Mucosa of rectum (tissue), 2 donors: ENCODE results near the gene LNPEP.
A peak's percentile ranks its signal among the peaks of the same experiment; 100 is the strongest.

ENCODE experiments used
- H3K27ac ChIP-seq, 2 donors: one replicate each; pipeline ENCODE4 v1.7.0; 2013; ENCODE audit warnings: inconsistent platforms in 2 of 2, low read depth in 2 of 2, low read length in 2 of 2
- H3K27me3 ChIP-seq, 2 donors: one replicate each; pipeline ENCODE4 v1.7.0; 2013; ENCODE audit warnings: low read length in 2 of 2; ENCODE audit not compliant: control insufficient read depth in 2 of 2, insufficient read depth in 2 of 2
- H3K36me3 ChIP-seq, 2 donors: one replicate each; pipeline ENCODE4 v1.7.0; 2013; ENCODE audit warnings: low read length in 2 of 2; ENCODE audit not compliant: control insufficient read depth in 2 of 2, insufficient read depth in 2 of 2
- H3K4me1 ChIP-seq, 2 donors: one replicate each; pipeline ENCODE4 v1.7.0; 2013; ENCODE audit warnings: low read length in 2 of 2, mild to moderate bottlenecking in 1 of 2; ENCODE audit not compliant: control insufficient read depth in 2 of 2, insufficient read depth in 2 of 2
- H3K4me3 ChIP-seq, 2 donors: one replicate each; pipeline ENCODE4 v1.7.0; 2013; ENCODE audit warnings: low read length in 2 of 2
- H3K9ac ChIP-seq, 2 donors: one replicate each; pipeline ENCODE4 v1.7.0; 2013; ENCODE audit warnings: low read length in 2 of 2, low read depth in 1 of 2, mild to moderate bottlenecking in 1 of 2
- H3K9me3 ChIP-seq, 2 donors: one replicate each; pipeline ENCODE4 v1.7.0; 2013; ENCODE audit warnings: low read length in 2 of 2; ENCODE audit not compliant: control insufficient read depth in 2 of 2
- donor health status: healthy.
- donor health status: Normal muscosa, but diverticular disease.

LNPEP gene

GRCh38 chr5:96957254-96958049 lies 21.6 kb downstream of the LNPEP start:
- Histone ChIP-seq H3K36me3 (no peaks in the 10 kb centered on the region), H3K27ac (no peak overlapping the region), H3K9me3 (no peaks in the 10 kb centered on the region), H3K9ac (no peak overlapping the region), H3K4me3 (peak overlapping the region in 1 of 2 donors; percentile 10), H3K27me3 (no peaks in the 10 kb centered on the region), H3K4me1 (peaks cover 3 to 5% of the 10 kb centered on the region in 2 donors)

- H3K9ac ChIP-seq = no peak overlapping the region
- H3K27me3 ChIP-seq = no peaks in the 10 kb centered on the region
- H3K9me3 ChIP-seq = no peaks in the 10 kb centered on the region
- no peak overlapping the region for H3K4me3 ChIP-seq
- H3K27ac ChIP-seq = no peak overlapping the region
- peaks cover 5 to 10% of the 10 kb centered on the region in 2 donors for H3K4me1 ChIP-seq
- H3K36me3 ChIP-seq = no peaks in the 10 kb centered on the region
These were observed 23.1 kb downstream of the LNPEP start for GRCh38 chr5:96958977-96959376.

- no peaks in the 10 kb centered on the region for H3K9me3 ChIP-seq
- no peak overlapping the region for H3K9ac ChIP-seq
- no peaks in the 10 kb centered on the region for H3K36me3 ChIP-seq
- H3K4me1 ChIP-seq = peaks cover 5 to 11% of the 10 kb centered on the region in 2 donors
- no peaks in the 10 kb centered on the region for H3K27me3 ChIP-seq
- no peak overlapping the region for H3K4me3 ChIP-seq
- no peak overlapping the region for H3K27ac ChIP-seq
These were observed 25.2 kb downstream of the LNPEP start for GRCh38 chr5:96961053-96961452.

GRCh38 chr5:96962540-96962991 lies 26.7 kb downstream of the LNPEP start:
- H3K9ac ChIP-seq = no peak overlapping the region
- H3K27ac ChIP-seq = peak overlapping the region in 1 of 2 donors; percentile 10
- no peak overlapping the region for H3K4me3 ChIP-seq

GRCh38 chr5:96963267-96963666 lies 27.4 kb downstream of the LNPEP start:
- Histone ChIP-seq H3K4me3 (no peak overlapping the region), H3K4me1 (peaks cover 5 to 8% of the 10 kb centered on the region in 2 donors), H3K27me3 (no peaks in the 10 kb centered on the region), H3K9ac (no peak overlapping the region), H3K27ac (peak overlapping the region in 1 of 2 donors; percentile 10), H3K9me3 (no peaks in the 10 kb centered on the region), H3K36me3 (no peaks in the 10 kb centered on the region)

More at GRCh38 chr5:96962540-96962991, 26.7 kb downstream of the LNPEP start:
- Histone ChIP-seq H3K27me3 (no peaks in the 10 kb centered on the region), H3K36me3 (no peaks in the 10 kb centered on the region), H3K9me3 (no peaks in the 10 kb centered on the region), H3K4me1 (peaks cover 5 to 8% of the 10 kb centered on the region in 2 donors)

- H3K27me3 ChIP-seq = no peaks in the 10 kb centered on the region
- H3K9me3 ChIP-seq = no peaks in the 10 kb centered on the region
- no peak overlapping the region for H3K4me3 ChIP-seq
- H3K36me3 ChIP-seq = no peaks in the 10 kb centered on the region
- H3K4me1 ChIP-seq = peaks cover 8 to 9% of the 10 kb centered on the region in 2 donors
- no peak overlapping the region for H3K27ac ChIP-seq
- H3K9ac ChIP-seq = no peak overlapping the region
These were observed 30.9 kb downstream of the LNPEP start for GRCh38 chr5:96966801-96967200.

GRCh38 chr5:96967400-96967799 lies 31.5 kb downstream of the LNPEP start:
- no peak overlapping the region for H3K27ac ChIP-seq

GRCh38 chr5:96968074-96968473 lies 32.2 kb downstream of the LNPEP start:
- no peak overlapping the region for H3K4me3 ChIP-seq
- peaks cover 3 to 6% of the 10 kb centered on the region in 2 donors for H3K4me1 ChIP-seq

More at GRCh38 chr5:96967400-96967799, 31.5 kb downstream of the LNPEP start:
- H3K36me3 ChIP-seq = no peaks in the 10 kb centered on the region
- no peaks in the 10 kb centered on the region for H3K9me3 ChIP-seq
- no peak overlapping the region for H3K9ac ChIP-seq
- H3K4me3 ChIP-seq = no peak overlapping the region
- peaks cover 6 to 7% of the 10 kb centered on the region in 2 donors for H3K4me1 ChIP-seq
- H3K27me3 ChIP-seq = no peaks in the 10 kb centered on the region

GRCh38 chr5:96968614-96969013 lies 32.7 kb downstream of the LNPEP start:
- Histone ChIP-seq H3K9me3 (no peaks in the 10 kb centered on the region), H3K4me1 (peaks cover 3 to 6% of the 10 kb centered on the region in 2 donors), H3K36me3 (no peaks in the 10 kb centered on the region), H3K27me3 (no peaks in the 10 kb centered on the region), H3K27ac (no peak overlapping the region), H3K9ac (no peak overlapping the region), H3K4me3 (no peak overlapping the region)

More at GRCh38 chr5:96968074-96968473, 32.2 kb downstream of the LNPEP start:
- no peak overlapping the region for H3K27ac ChIP-seq
- no peaks in the 10 kb centered on the region for H3K36me3 ChIP-seq
- H3K27me3 ChIP-seq = no peaks in the 10 kb centered on the region
- no peak overlapping the region for H3K9ac ChIP-seq
- no peaks in the 10 kb centered on the region for H3K9me3 ChIP-seq

GRCh38 chr5:96969366-96969765 lies 33.5 kb downstream of the LNPEP start:
- Histone ChIP-seq H3K27ac (no peak overlapping the region), H3K27me3 (no peaks in the 10 kb centered on the region)

More at GRCh38 chr5:96969366-96969765, 33.5 kb downstream of the LNPEP start:
- no peak overlapping the region for H3K9ac ChIP-seq
- no peaks in the 10 kb centered on the region for H3K9me3 ChIP-seq
- H3K4me1 ChIP-seq = peaks cover 0 to 4% of the 10 kb centered on the region in 2 donors
- H3K4me3 ChIP-seq = no peak overlapping the region
- H3K36me3 ChIP-seq = no peaks in the 10 kb centered on the region
